NT2/D1 (cell line): ENCODE data around the gene C1orf35.

Source experiments
- SUZ12 ChIP-seq: IDR thresholded peaks from 2 replicates; pipeline ENCODE4 v1.6.1; 2011; ENCODE audit not compliant: insufficient read length, insufficient read depth; ENCODE audit errors: extremely low read depth
- YY1 ChIP-seq: IDR thresholded peaks from 2 replicates; pipeline ENCODE4 v1.6.1; 2011; ENCODE audit not compliant: insufficient read length, insufficient read depth
- ZNF274 ChIP-seq: IDR thresholded peaks from 2 replicates; pipeline ENCODE4 v1.6.1; 2011; ENCODE audit warnings: mild to moderate bottlenecking, low read depth, low read length

DNA sequence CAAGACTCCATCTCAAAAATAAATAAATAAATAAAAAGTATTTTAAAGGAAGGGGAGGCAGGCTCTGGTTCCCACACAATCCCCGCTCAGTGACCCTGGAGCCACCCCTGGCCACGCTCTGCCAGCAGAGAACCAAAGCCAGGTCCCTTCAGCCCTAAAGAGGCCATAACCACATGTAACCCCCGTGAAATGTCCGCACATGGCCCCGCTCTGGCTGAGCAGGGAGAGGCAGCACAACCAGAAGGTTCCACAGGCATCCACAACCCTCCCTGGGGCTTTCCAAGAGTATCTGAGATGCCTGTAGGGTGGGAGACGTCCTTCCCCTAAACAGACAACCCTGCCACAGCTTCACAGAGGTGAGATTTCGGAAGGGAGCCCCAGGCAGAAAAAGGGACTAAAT is 22.0 kb downstream of the C1orf35 start:
- TF ChIP-seq YY1 (no peak), ZNF274 (no peak), SUZ12 (no peak)
